HFFc6 (cell line): ENCODE measurements around the gene GPHN. TPM values are rescaled to one million over a fixed set of nuclear protein-coding genes. Genes with fewer than 3 reads are reported as not detected.

Experiments used
- DNase-seq: peaks from one replicate; pipeline ENCODE4 v3.0.0-alpha.2; 2018
- H3K27ac Mint-ChIP-seq: 2 replicates; pipeline ENCODE4 v1.8.0; 2020; ENCODE audit warnings: mild to moderate bottlenecking, mixed read lengths
- H3K27me3 Mint-ChIP-seq: 2 replicates; pipeline ENCODE4 v1.8.0; 2021; ENCODE audit warnings: mild to moderate bottlenecking, moderate library complexity, mixed read lengths; ENCODE audit not compliant: insufficient read depth
- H3K36me3 Mint-ChIP-seq: 2 replicates; pipeline ENCODE4 v1.8.0; 2021; ENCODE audit warnings: low read depth, mixed read lengths
- H3K4me1 Mint-ChIP-seq: 2 replicates; pipeline ENCODE4 v1.8.0; 2020; ENCODE audit warnings: low read depth, mixed read lengths
- H3K4me3 Mint-ChIP-seq: 2 replicates; pipeline ENCODE4 v1.8.0; 2020; ENCODE audit warnings: mild to moderate bottlenecking, moderate library complexity, mixed read lengths
- H3K9me3 Mint-ChIP-seq: 2 replicates; pipeline ENCODE4 v1.8.0; 2020; ENCODE audit warnings: mild to moderate bottlenecking, mixed read lengths
- total RNA-seq, 6 experiments: library from RNA; stranded (reverse); fragmentation: NEBNext Ultra II Directional; extraction: Animal tissue kit (Norgen Biotek cat#: 25700); gene quantifications; 2 replicates in 1 of 6; 3 replicates in 5 of 6; pipeline ENCODE4 v1.2.3, GENCODE V29; 2021
- TF ChIP-seq, protein P1 (sequence below): fragments of 200-600 bp; sonication (generic); IDR thresholded peaks from 2 replicates; pipeline ENCODE4 v1.5.0; 2021; ENCODE audit warnings: antibody characterized with exemption, mild to moderate bottlenecking

Gene GPHN
- total RNA-seq, 6 experiments from 2014 or later: 11.2 to 16.4 (median 15.0) TPM

DNA sequence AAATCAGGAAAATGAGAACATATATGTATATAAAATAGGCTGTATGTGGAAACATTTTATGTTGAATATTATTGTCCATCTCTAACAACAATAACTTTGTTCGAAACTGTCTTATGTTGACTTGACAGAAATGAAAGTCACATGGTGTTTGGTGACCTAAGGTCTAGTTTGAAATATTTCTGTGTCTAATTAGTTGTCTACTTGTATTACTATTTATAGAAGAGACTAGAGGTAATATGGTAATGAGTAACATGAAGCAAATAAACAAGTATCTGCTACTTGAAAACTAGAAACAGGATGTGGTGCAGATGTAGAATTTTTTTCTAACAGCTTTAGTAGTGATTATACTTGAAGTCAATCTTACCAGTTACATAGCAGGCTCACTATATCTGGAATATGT is 3.9 kb downstream of the GPHN start:
- DNase-seq: no peak
- no peaks in the 10 kb centered on the region for H3K36me3 Mint-ChIP-seq
- TF ChIP-seq, protein P1, sequence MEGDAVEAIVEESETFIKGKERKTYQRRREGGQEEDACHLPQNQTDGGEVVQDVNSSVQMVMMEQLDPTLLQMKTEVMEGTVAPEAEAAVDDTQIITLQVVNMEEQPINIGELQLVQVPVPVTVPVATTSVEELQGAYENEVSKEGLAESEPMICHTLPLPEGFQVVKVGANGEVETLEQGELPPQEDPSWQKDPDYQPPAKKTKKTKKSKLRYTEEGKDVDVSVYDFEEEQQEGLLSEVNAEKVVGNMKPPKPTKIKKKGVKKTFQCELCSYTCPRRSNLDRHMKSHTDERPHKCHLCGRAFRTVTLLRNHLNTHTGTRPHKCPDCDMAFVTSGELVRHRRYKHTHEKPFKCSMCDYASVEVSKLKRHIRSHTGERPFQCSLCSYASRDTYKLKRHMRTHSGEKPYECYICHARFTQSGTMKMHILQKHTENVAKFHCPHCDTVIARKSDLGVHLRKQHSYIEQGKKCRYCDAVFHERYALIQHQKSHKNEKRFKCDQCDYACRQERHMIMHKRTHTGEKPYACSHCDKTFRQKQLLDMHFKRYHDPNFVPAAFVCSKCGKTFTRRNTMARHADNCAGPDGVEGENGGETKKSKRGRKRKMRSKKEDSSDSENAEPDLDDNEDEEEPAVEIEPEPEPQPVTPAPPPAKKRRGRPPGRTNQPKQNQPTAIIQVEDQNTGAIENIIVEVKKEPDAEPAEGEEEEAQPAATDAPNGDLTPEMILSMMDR: no peak
- H3K27ac Mint-ChIP-seq: no peak overlapping the region
- no peaks in the 10 kb centered on the region; the same call in 1 of the 2 replicates for H3K27me3 Mint-ChIP-seq
- no peaks in the 10 kb centered on the region for H3K9me3 Mint-ChIP-seq
- H3K4me1 Mint-ChIP-seq: peaks cover 28% of the 10 kb centered on the region
- no peak overlapping the region for H3K4me3 Mint-ChIP-seq

DNA sequence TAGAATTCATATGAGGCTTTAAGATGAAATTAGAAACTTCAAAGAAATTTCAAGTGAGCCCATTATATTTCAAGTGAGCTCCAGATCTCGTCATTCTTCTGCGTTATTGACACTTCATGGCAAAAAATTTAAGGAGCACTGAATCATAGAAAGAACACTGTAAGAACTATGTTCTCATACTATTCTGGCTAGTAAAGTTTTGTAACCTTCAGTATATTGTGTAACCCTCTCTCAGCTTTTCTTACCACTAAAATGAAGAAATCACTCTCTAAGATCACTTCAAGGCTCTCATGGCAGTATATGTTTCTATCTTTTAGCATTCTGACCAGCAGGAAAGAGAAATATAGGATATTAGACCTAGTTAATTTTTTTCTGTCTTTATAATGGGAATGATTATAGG is 6.3 kb downstream of the GPHN start:
- Mint-ChIP-seq H3K4me1 (peaks cover 20% of the 10 kb centered on the region), H3K27ac (no peak overlapping the region), H3K4me3 (no peak overlapping the region), H3K27me3 (no peaks in the 10 kb centered on the region; the same call in 1 of the 2 replicates), H3K9me3 (peaks cover 5% of the 10 kb centered on the region; the same call in 1 of the 2 replicates), H3K36me3 (no peaks in the 10 kb centered on the region)
- TF ChIP-seq, protein P1: no peak
- no peak for DNase-seq

DNA sequence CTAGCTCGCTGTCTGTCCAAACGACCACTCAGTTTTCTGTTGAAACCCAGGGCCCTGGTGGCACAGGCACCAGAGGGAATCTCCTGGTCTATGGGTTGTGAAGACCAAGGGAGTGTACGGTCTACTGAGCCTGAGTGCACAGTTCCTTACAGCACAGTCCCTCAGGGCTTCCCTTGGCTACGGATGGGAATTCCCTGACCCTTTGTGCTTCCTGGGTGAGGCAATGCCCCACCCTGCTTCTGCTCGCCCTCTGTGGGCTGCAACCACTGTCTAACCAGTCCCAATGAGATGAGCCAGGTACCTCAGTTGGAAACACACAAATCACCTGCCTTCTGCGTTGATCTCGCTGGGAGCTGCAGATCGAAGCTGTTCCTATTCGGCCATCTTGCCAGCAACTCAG is 22.6 kb downstream of the GPHN start:
- Mint-ChIP-seq H3K4me1 (no peaks in the 10 kb centered on the region), H3K27ac (no peak overlapping the region), H3K36me3 (no peaks in the 10 kb centered on the region), H3K27me3 (no peaks in the 10 kb centered on the region; the same call in 1 of the 2 replicates), H3K9me3 (no peaks in the 10 kb centered on the region), H3K4me3 (no peak overlapping the region)
- DNase-seq: no peak
- TF ChIP-seq, protein P1: no peak

DNA sequence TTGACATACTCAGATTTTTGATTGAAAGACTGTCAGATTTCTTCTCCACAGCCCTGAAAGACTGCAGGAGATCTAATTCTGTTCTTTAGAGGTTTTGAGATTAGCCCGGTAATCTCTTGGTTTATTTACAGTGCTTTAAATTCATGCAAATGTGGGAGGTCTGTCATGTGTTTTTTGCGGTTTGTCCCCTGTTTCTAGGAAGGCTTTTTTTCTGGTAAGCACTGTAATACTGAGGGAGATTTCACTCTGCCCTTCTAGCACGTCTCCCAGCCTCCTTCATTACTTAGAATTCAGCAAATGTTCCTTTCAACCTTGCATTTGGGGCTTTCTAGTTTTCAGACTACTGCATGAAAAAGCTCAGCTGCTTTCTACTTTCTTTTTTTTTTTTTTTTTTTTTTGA is 31.1 kb downstream of the GPHN start:
- no peaks in the 10 kb centered on the region for H3K9me3 Mint-ChIP-seq
- no peaks in the 10 kb centered on the region for H3K36me3 Mint-ChIP-seq
- no peak for DNase-seq
- no peaks in the 10 kb centered on the region for H3K4me1 Mint-ChIP-seq
- no peaks in the 10 kb centered on the region for H3K27me3 Mint-ChIP-seq
- no peak overlapping the region for H3K27ac Mint-ChIP-seq
- H3K4me3 Mint-ChIP-seq: no peak overlapping the region
- TF ChIP-seq, protein P1: no peak

DNA sequence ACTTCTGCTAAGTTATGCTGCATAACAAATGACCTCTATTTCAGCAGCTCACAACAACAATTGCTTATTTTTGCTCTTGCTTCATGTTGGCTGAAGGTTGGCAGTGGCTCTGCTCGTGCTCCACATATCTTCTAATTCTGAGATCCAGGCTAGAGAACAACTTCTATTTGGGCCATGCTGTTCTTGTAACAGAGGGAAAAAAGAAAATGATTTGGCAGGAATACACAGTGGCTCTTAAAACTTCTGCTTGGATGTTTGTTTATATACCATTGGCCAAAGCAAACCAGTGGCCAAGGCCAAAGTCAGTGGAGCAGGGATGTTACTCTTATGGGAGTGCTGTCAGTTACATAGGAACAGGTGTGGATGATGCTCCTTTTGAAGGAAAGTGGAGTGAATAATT is 32.1 kb downstream of the GPHN start:
- Mint-ChIP-seq H3K4me3 (no peak overlapping the region), H3K9me3 (no peaks in the 10 kb centered on the region), H3K27me3 (no peaks in the 10 kb centered on the region), H3K36me3 (no peaks in the 10 kb centered on the region), H3K4me1 (no peaks in the 10 kb centered on the region), H3K27ac (no peak overlapping the region)
- DNase-seq: no peak
- TF ChIP-seq, protein P1: no peak

DNA sequence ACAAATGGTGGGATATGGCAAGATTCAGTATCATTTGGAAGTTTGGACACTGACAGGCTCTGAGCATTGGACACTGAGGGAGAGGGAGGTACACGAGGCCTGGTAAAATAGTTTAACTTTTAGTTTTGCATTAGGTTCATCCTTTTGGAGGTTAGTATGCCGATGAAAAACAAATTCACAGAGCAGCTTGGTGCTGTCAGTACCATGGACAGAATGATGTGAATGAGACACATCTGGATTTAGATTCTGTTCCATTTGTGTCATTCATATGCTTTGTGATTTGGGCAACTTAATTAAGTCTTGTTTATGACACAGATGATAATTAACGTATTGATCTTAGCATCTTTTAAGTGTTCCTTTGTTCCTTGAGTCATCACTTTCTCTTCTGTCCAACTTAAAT is 33.7 kb downstream of the GPHN start:
- H3K9me3 Mint-ChIP-seq: no peaks in the 10 kb centered on the region
- no peak for DNase-seq
- no peaks in the 10 kb centered on the region for H3K27me3 Mint-ChIP-seq
- no peaks in the 10 kb centered on the region for H3K36me3 Mint-ChIP-seq
- TF ChIP-seq, protein P1: no peak
- no peak overlapping the region for H3K4me3 Mint-ChIP-seq
- no peaks in the 10 kb centered on the region for H3K4me1 Mint-ChIP-seq
- no peak overlapping the region for H3K27ac Mint-ChIP-seq
